Neural cell (in vitro differentiated cells): ENCODE data around the gene PHB1. TPM values are rescaled to one million over a fixed set of nuclear protein-coding genes. Genes with fewer than 3 reads are reported as not detected.

ENCODE experiments used
- H2AFZ ChIP-seq: fragments of 200-600, 300-800 bp; sonication (generic), shearing (Covaris generic); 2 replicates; pipeline ENCODE4 v1.6.0; 2014; ENCODE audit warnings: low read depth, mild to moderate bottlenecking, antibody characterized with exemption, low read length, moderate library complexity
- H3F3A ChIP-seq: fragments of 200-600 bp; shearing (Covaris generic); 2 replicates; pipeline ENCODE4 v1.6.1; 2016; ENCODE audit warnings: mild to moderate bottlenecking, moderate library complexity, mixed read lengths, antibody characterized with exemption, low read length; ENCODE audit not compliant: insufficient read depth, poor library complexity, severe bottlenecking
- H3K27ac ChIP-seq: fragments of 200-600, 300-800 bp; sonication (generic), shearing (Covaris generic); 2 replicates; pipeline ENCODE4 v1.5.1; 2014; ENCODE audit warnings: mild to moderate bottlenecking, low read length, moderate library complexity
- H3K27me3 ChIP-seq: fragments of 300-800, 200-600 bp; sonication (generic), shearing (Covaris generic); 2 replicates; pipeline ENCODE4 v1.6.0; 2014; ENCODE audit warnings: mild to moderate bottlenecking, low read depth, low read length, moderate library complexity; ENCODE audit not compliant: insufficient read depth
- H3K36me3 ChIP-seq: fragments of 300-800, 200-600 bp; sonication (generic), shearing (Covaris generic); 2 replicates; pipeline ENCODE4 v1.5.1; 2014; ENCODE audit warnings: mild to moderate bottlenecking, antibody characterized with exemption, low read length, moderate library complexity; ENCODE audit not compliant: insufficient read depth
- H3K4me2 ChIP-seq: fragments of 300-800, 200-600 bp; sonication (generic), shearing (Covaris generic); 2 replicates; pipeline ENCODE4 v1.6.0; 2014; ENCODE audit warnings: mild to moderate bottlenecking, low read length
- H3K4me3 ChIP-seq: fragments of 300-800, 200-600 bp; sonication (generic), shearing (Covaris generic); 2 replicates; pipeline ENCODE4 v1.5.1; 2014; ENCODE audit warnings: mild to moderate bottlenecking, low read length, moderate library complexity
- H3K79me2 ChIP-seq: fragments of 200-600 bp; shearing (Covaris generic); replicated peaks from 2 replicates; pipeline ENCODE4 v1.6.0; 2014; ENCODE audit warnings: mild to moderate bottlenecking, low read length, moderate library complexity; ENCODE audit not compliant: insufficient read depth
- H3K9ac ChIP-seq: fragments of 300-800, 200-600 bp; sonication (generic), shearing (Covaris generic); 2 replicates; pipeline ENCODE4 v1.6.1; 2016; ENCODE audit warnings: mild to moderate bottlenecking, low read length, mixed read lengths
- H3K9me2 ChIP-seq: fragments of 200-600 bp; shearing (Covaris generic); 2 replicates; pipeline ENCODE4 v1.6.1; 2016; ENCODE audit warnings: mild to moderate bottlenecking, low read length, mixed read lengths; ENCODE audit not compliant: insufficient read depth
- H3K9me3 ChIP-seq: fragments of 200-600, 300-800 bp; sonication (generic), shearing (Covaris generic); 2 replicates; pipeline ENCODE4 v1.6.1; 2016; ENCODE audit warnings: mild to moderate bottlenecking, mixed run types, low read length, moderate library complexity, mixed read lengths
- H4K20me1 ChIP-seq: fragments of 200-600 bp; shearing (Covaris generic); 2 replicates; pipeline ENCODE4 v1.6.1; 2016; ENCODE audit warnings: mild to moderate bottlenecking, mixed run types; ENCODE audit not compliant: insufficient read depth
- EP300 ChIP-seq: fragments of 450-650 bp; conservative IDR thresholded peaks from 2 replicates; pipeline ENCODE4 v1.6.1; 2014; ENCODE audit warnings: antibody characterized with exemption, mild to moderate bottlenecking, moderate library complexity; ENCODE audit not compliant: poor library complexity, severe bottlenecking
- EZH2 ChIP-seq: fragments of 200-600, 300-800 bp; shearing (Covaris generic), sonication (generic); IDR thresholded peaks from 2 replicates; pipeline ENCODE4 v1.6.1; 2014; ENCODE audit warnings: antibody characterized with exemption, low read length, borderline replicate concordance, mild to moderate bottlenecking; ENCODE audit not compliant: insufficient read depth, poor library complexity, severe bottlenecking
- MXI1 ChIP-seq: fragments of 450-650 bp; conservative IDR thresholded peaks from 2 replicates; pipeline ENCODE4 v1.6.1; 2014; ENCODE audit warnings: antibody characterized with exemption, mild to moderate bottlenecking; ENCODE audit not compliant: poor library complexity, severe bottlenecking
- POLR2AphosphoS5 ChIP-seq: IDR thresholded peaks from 2 replicates; pipeline ENCODE4 v1.6.1; 2012
- RAD21 ChIP-seq: fragments of 450-650 bp; conservative IDR thresholded peaks from 2 replicates; pipeline ENCODE4 v1.6.1; 2014; ENCODE audit warnings: antibody characterized with exemption, mild to moderate bottlenecking, moderate library complexity
- SMC3 ChIP-seq: fragments of 450-650 bp; conservative IDR thresholded peaks from 2 replicates; pipeline ENCODE4 v1.6.1; 2014; ENCODE audit warnings: antibody characterized with exemption, mild to moderate bottlenecking, moderate library complexity; ENCODE audit not compliant: poor library complexity
- TAF1 ChIP-seq: IDR thresholded peaks from 2 replicates; pipeline ENCODE4 v1.6.1; 2012; ENCODE audit warnings: low read depth
- polyA plus RNA-seq: library from polyadenylated mRNA; depleted of rRNA; stranded (reverse); fragments of >200 nt; gene quantifications from 2 replicates; pipeline ENCODE4 v1.2.3, GENCODE V29; 2014
- TF ChIP-seq, protein P1 (sequence below): IDR thresholded peaks from 2 replicates; pipeline ENCODE4 v1.6.1; 2012; ENCODE audit warnings: borderline replicate concordance
- TF ChIP-seq, protein P2 (sequence below): fragments of 450-650 bp; IDR thresholded peaks from 2 replicates; pipeline ENCODE4 v1.5.1; 2014; ENCODE audit warnings: antibody characterized with exemption, mild to moderate bottlenecking, moderate library complexity; ENCODE audit not compliant: poor library complexity, severe bottlenecking

PHB1 gene
- polyA plus RNA-seq, 1 donor from 2014 or later: 99.0 TPM

DNA sequence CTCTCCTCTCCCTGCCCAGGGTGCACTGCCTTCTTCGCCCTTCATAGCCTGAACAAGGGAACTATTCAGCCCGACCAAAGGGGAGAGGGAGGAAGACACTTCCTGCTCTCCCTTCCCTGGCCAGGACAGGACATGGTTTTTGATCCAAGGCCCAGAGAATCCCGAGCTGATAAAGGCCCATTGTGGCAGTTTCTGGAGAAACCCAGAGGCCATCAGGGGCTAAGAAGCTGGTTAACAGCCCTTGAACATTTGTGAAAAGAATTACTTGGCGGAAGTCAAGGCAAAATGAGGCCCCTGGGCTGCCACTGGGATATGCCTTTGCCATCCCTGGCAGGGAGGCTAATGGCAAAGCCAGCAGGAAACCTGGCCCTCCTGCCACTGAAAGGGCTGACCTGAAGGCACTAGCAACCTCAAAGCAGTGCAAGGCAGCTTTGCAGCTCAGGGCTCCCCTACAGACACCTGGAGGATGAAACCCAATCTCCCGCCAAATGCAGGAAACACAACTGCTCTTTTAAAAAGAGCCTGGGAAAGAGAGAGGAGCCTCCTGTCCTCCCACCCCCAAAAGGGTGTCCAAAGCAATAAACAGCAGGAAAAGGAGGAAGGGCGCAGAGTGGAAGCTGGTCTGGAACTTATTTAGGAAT lies 12.6 kb downstream of the PHB1 start:
- Histone ChIP-seq H3K4me3 (no peak overlapping the region), H3F3A (no peaks in the 10 kb centered on the region), H3K4me2 (no peak overlapping the region), H3K9me3 (no peaks in the 10 kb centered on the region), H2AFZ (no peak overlapping the region), H3K79me2 (no peaks in the 10 kb centered on the region), H3K27ac (no peak overlapping the region), H3K9ac (no peak overlapping the region), H3K9me2 (no peaks in the 10 kb centered on the region), H4K20me1 (no peaks in the 10 kb centered on the region), H3K27me3 (no peaks in the 10 kb centered on the region), H3K36me3 (peaks cover 6% of the 10 kb centered on the region)
- no peak for TF ChIP-seq POLR2AphosphoS5
- no peak for TF ChIP-seq EP300
- TF ChIP-seq, protein P1, sequence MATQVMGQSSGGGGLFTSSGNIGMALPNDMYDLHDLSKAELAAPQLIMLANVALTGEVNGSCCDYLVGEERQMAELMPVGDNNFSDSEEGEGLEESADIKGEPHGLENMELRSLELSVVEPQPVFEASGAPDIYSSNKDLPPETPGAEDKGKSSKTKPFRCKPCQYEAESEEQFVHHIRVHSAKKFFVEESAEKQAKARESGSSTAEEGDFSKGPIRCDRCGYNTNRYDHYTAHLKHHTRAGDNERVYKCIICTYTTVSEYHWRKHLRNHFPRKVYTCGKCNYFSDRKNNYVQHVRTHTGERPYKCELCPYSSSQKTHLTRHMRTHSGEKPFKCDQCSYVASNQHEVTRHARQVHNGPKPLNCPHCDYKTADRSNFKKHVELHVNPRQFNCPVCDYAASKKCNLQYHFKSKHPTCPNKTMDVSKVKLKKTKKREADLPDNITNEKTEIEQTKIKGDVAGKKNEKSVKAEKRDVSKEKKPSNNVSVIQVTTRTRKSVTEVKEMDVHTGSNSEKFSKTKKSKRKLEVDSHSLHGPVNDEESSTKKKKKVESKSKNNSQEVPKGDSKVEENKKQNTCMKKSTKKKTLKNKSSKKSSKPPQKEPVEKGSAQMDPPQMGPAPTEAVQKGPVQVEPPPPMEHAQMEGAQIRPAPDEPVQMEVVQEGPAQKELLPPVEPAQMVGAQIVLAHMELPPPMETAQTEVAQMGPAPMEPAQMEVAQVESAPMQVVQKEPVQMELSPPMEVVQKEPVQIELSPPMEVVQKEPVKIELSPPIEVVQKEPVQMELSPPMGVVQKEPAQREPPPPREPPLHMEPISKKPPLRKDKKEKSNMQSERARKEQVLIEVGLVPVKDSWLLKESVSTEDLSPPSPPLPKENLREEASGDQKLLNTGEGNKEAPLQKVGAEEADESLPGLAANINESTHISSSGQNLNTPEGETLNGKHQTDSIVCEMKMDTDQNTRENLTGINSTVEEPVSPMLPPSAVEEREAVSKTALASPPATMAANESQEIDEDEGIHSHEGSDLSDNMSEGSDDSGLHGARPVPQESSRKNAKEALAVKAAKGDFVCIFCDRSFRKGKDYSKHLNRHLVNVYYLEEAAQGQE: no peak
- TF ChIP-seq EZH2: no peak
- no peak for TF ChIP-seq SMC3
- TF ChIP-seq RAD21: no peak

DNA sequence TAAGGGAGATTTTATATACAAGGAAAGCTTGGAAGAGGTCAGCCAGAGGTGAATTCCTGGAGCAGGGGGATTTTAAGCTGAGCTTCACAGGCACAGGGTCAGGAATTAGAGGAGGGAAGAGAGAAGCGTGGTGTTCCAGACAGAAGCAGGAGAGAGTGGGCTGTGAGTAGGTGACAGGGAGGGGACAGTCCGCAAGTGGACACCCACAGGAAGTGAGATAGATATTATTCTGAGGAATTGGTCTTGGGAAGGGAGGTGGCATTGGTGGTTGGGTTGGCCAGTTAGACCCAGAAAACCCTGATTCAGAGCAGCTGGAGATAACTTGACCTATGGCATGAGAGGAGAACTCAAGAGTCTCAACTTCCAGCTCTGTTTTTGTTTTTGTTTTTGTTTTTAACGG lies 14.7 kb downstream of the PHB1 start:
- no peaks in the 10 kb centered on the region for H3F3A ChIP-seq
- H3K4me3 ChIP-seq: no peak overlapping the region
- no peak overlapping the region for H3K27ac ChIP-seq
- H3K9ac ChIP-seq: no peak overlapping the region
- no peak overlapping the region for H3K4me2 ChIP-seq
- no peaks in the 10 kb centered on the region for H3K36me3 ChIP-seq
- no peaks in the 10 kb centered on the region for H3K27me3 ChIP-seq
- no peaks in the 10 kb centered on the region for H3K79me2 ChIP-seq
- TF ChIP-seq SMC3 (no peak), EZH2 (no peak), TAF1 (no peak), EP300 (no peak), RAD21 (no peak), POLR2AphosphoS5 (no peak), MXI1 (no peak)
- TF ChIP-seq, protein P2, sequence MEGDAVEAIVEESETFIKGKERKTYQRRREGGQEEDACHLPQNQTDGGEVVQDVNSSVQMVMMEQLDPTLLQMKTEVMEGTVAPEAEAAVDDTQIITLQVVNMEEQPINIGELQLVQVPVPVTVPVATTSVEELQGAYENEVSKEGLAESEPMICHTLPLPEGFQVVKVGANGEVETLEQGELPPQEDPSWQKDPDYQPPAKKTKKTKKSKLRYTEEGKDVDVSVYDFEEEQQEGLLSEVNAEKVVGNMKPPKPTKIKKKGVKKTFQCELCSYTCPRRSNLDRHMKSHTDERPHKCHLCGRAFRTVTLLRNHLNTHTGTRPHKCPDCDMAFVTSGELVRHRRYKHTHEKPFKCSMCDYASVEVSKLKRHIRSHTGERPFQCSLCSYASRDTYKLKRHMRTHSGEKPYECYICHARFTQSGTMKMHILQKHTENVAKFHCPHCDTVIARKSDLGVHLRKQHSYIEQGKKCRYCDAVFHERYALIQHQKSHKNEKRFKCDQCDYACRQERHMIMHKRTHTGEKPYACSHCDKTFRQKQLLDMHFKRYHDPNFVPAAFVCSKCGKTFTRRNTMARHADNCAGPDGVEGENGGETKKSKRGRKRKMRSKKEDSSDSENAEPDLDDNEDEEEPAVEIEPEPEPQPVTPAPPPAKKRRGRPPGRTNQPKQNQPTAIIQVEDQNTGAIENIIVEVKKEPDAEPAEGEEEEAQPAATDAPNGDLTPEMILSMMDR: no peak
- TF ChIP-seq, protein P1: no peak
- H2AFZ ChIP-seq: no peak overlapping the region
- no peaks in the 10 kb centered on the region for H3K9me2 ChIP-seq
- no peaks in the 10 kb centered on the region for H3K9me3 ChIP-seq
- no peaks in the 10 kb centered on the region for H4K20me1 ChIP-seq
